GM18498 (cell line): ENCODE results near the gene MILR1.

Experiments used
- ATAC-seq: cut with Tn5 transposase; IDR thresholded peaks from one replicate; pipeline ENCODE4 v1.9.1; 2021; ENCODE audit warnings: mild to moderate bottlenecking, moderate library complexity; ENCODE audit not compliant: unreplicated experiment

The MILR1 gene

GRCh38 chr17:64502021-64502420 is 53.1 kb downstream of the MILR1 start:
- ATAC-seq: no peak

GRCh38 chr17:64502809-64503208 is 53.9 kb downstream of the MILR1 start:
- no peak for ATAC-seq

DNA sequence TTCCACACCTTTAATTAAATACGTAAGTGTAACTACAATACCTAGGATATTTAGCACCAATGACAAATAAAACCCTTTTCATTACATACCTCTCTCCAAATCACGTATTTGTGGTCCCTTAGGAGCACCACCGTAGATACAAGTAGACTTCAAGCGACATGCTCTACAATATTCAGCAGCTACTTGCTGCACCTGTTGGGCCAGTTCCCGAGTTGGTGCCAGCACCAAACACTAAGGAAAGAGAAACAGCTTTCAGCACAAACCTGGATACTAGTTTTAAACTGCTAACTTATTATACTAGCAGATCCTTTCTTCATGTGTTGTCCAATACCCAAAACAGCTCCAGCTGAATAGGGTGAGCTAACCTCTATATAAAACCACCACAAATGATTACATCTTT is 54.4 kb downstream of the MILR1 start:
- ATAC-seq: no peak

- no peak for ATAC-seq
These were observed 55.2 kb downstream of the MILR1 start for GRCh38 chr17:64503821-64504768.

DNA sequence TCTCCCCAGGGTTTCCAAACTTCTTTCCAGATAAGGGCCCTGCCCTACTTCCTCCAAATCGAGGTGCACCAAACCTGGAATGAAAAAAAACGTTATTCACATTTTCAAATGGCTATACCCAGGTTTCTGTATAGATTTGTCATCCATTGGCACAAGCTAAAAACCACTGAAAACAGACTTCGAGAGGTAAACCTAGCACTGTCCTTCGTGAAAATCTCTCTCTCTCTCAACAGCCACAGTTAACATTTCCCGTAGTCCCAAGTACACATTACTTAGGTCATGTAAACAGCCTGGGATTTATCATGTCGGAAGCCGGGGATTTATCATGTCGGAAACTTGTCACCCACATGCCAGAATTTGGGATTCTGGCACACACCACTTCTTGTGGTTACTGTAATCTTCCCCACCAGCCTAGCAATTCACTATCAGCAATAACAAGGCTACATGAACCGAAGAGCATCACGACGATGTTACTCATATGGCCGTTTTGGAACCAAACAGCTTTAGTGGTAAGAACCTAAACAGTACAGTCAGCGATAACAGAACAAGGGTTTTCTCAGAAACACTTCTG is 55.9 kb downstream of the MILR1 start:
- no peak for ATAC-seq

GRCh38 chr17:64505340-64506200 is 56.7 kb downstream of the MILR1 start:
- no peak for ATAC-seq

DNA sequence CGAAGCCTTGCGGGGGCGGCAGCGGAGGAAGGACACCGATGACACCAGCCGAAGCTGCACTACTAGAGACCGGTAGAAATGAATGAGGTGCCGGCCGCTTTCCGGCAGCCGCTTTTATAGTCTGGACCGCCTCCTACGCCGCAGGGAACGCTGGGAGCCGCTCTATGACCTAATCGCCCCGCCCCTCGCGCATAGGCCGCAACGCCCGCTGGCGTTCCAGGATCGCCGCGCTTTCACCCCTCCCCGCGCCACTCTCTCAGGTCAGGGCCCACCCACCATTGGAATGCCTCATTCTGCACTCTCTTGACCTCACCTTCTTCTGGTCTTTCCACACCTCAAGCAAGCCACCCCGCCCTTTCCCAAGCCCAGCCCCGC is 57.3 kb downstream of the MILR1 start, which contains the start of gene DDX5:
TSS of gene DDX5 (minus strand) at position 89 of the 375 bp plus-strand sequence. CDS start 170 bp downstream, outside the sequence.
- peak; percentile 63 for ATAC-seq

DNA sequence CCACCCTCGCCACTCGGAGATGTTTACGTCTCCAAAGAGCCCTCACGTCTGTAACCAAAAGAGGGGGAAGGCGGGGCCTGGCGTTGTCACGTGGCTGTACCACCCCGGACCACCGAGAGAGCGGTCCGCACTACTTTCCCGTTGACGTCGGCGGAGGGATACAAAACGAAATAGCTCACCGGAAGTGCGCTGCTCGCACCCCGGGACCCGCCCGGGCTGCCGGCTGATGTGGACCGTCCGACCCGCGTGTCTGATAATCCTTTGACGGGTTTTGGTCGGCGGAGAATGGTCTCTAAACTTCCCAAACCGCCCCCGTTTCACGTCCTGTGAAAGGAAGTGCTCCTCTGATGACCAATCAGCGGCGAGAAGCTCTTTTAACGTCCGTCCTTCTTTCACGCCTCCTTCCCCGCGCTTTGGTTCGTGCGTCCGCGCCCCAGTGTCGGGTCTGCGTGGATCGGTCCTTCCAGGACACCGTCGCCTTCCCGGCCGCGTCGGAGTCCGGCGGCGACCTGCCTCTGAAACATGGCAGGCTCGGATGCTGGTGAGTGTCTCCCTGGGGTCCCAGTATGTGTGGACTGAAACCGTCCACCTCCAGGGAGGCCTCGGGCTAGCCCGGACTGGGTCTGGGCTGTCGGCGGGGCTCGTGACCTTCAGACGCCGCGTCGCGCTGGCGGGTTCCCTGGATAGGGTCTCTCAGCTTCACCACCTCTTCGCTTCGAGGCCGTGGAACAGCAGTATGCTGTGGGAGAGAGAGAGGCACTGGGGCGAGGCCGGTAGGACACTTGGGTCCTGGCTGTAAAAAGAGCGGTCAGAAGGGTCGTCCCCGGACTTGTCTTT is 57.9 kb downstream of the MILR1 start, which contains the start of gene CEP95:
TSS of gene CEP95 (plus strand) at position 402 of the 837 bp plus-strand sequence. CDS start at position 523, 121 bp downstream.
- peak; percentile 64 for ATAC-seq

GRCh38 chr17:64507413-64507782 is 58.5 kb downstream of the MILR1 start:
- peak; percentile 7 for ATAC-seq

GRCh38 chr17:64508683-64509082 is 59.8 kb downstream of the MILR1 start:
- no peak for ATAC-seq

- no peak for ATAC-seq
These were observed 60.3 kb downstream of the MILR1 start for GRCh38 chr17:64509179-64509578.

- ATAC-seq: no peak
These were observed 66.5 kb downstream of the MILR1 start for GRCh38 chr17:64515419-64515818.

GRCh38 chr17:64515829-64516228 is 66.9 kb downstream of the MILR1 start:
- no peak for ATAC-seq
